Nephron progenitor cell (in vitro differentiated cells): Measurements from ENCODE around the gene PDK4.

Source experiments
- DNase-seq: peaks from one replicate; pipeline ENCODE4 v3.0.0; 2021
- H3K27ac Mint-ChIP-seq: 2 replicates; pipeline ENCODE4 v1.8.0; 2021; ENCODE audit warnings: mild to moderate bottlenecking, moderate library complexity, mixed read lengths
- H3K27me3 Mint-ChIP-seq: 2 replicates; pipeline ENCODE4 v1.8.0; 2021; ENCODE audit warnings: mild to moderate bottlenecking, low read depth, mixed read lengths; ENCODE audit not compliant: poor library complexity
- H3K36me3 Mint-ChIP-seq: 2 replicates; pipeline ENCODE4 v1.8.0; 2021; ENCODE audit warnings: low read depth, mixed read lengths
- H3K4me1 Mint-ChIP-seq: 2 replicates; pipeline ENCODE4 v1.8.0; 2021; ENCODE audit warnings: mixed read lengths
- H3K4me3 Mint-ChIP-seq: 2 replicates; pipeline ENCODE4 v1.8.0; 2021; ENCODE audit warnings: mild to moderate bottlenecking, moderate library complexity, mixed read lengths
- H3K9me3 Mint-ChIP-seq: 2 replicates; pipeline ENCODE4 v1.8.0; 2021; ENCODE audit warnings: mild to moderate bottlenecking, moderate library complexity, mixed read lengths
- CTCF ChIP-seq: fragments of 200-600 bp; sonication (generic); IDR thresholded peaks from 2 replicates; pipeline ENCODE4 v1.5.0; 2021; ENCODE audit warnings: antibody characterized with exemption

The PDK4 gene

GRCh38 chr7:95596198-95597063 lies at the start of gene PDK4:
TSS of gene PDK4 (minus strand) at chr7:95596516. CDS start at chr7:95596293, 223 bp downstream.
- peak within 1 kb of the TSS; percentile 85 for H3K4me3 Mint-ChIP-seq
- DNase-seq, result peak; percentile 70
- H3K27ac Mint-ChIP-seq, result no peak within 1 kb of the TSS
- peaks cover 24% of the 10 kb centered on the region for H3K4me1 Mint-ChIP-seq
- no peaks in the 10 kb centered on the region for H3K36me3 Mint-ChIP-seq
- peaks cover 85% of the 10 kb centered on the region for H3K27me3 Mint-ChIP-seq
- no peaks in the 10 kb centered on the region for H3K9me3 Mint-ChIP-seq
- no peak for TF ChIP-seq CTCF

GRCh38 chr7:95642173-95642572 lies 45.9 kb upstream of the PDK4 start:
- H3K9me3 Mint-ChIP-seq, result no peaks in the 10 kb centered on the region
- H3K4me3 Mint-ChIP-seq, result no peak overlapping the region
- peaks cover 5% of the 10 kb centered on the region for H3K4me1 Mint-ChIP-seq
- TF ChIP-seq CTCF, result no peak
- no peak for DNase-seq
- peaks cover 8% of the 10 kb centered on the region for H3K27me3 Mint-ChIP-seq
- H3K36me3 Mint-ChIP-seq, result no peaks in the 10 kb centered on the region
- no peak overlapping the region for H3K27ac Mint-ChIP-seq

DNA sequence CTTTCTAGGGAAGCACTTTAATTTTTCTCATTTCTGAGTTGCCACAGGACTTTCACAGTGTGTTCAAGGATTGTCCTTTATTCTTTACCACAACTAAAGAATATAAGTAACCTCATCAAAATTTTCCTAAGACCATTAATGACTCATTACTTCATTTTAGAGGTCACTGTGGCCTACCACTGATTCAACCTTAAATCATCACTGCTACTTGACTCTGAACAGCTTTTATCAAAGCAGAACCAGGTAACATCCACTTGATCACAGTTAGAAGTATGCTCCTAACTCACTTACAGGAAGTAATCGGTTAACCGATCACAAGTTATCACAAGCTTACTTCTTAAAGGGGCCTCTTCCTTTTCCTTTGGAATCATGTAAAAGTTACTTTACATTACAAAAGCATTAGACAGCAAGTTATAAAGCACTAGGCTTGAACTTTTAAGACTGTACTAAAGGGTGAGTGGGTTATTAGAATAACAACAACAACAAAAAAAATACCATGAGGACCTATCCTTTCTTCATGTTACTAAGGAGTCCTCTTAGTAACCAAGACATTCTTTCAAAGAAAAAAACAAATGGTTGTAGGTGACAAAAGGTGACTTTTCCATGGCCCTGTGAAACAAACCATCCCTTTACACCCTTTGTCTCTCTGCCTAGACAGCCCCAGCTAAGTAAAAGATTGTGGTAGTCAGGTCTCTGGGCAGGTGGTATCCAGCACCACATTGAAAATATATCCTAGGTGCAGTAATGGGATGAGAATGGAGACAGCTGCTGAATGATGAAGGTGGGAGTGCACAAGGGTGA lies 40.0 kb upstream of the PDK4 start:
- Mint-ChIP-seq H3K36me3 (no peaks in the 10 kb centered on the region), H3K9me3 (no peaks in the 10 kb centered on the region), H3K4me1 (peaks cover 5% of the 10 kb centered on the region), H3K27ac (no peak overlapping the region), H3K4me3 (no peak overlapping the region), H3K27me3 (peaks cover 6% of the 10 kb centered on the region)
- no peak for TF ChIP-seq CTCF
- no peak for DNase-seq

GRCh38 chr7:95632609-95633008 lies 36.3 kb upstream of the PDK4 start:
- H3K4me1 Mint-ChIP-seq, result peaks cover 28% of the 10 kb centered on the region
- no peak for TF ChIP-seq CTCF
- H3K9me3 Mint-ChIP-seq, result no peaks in the 10 kb centered on the region
- DNase-seq, result no peak
- no peaks in the 10 kb centered on the region for H3K36me3 Mint-ChIP-seq
- H3K4me3 Mint-ChIP-seq, result no peak overlapping the region
- no peaks in the 10 kb centered on the region for H3K27me3 Mint-ChIP-seq
- no peak overlapping the region for H3K27ac Mint-ChIP-seq

GRCh38 chr7:95631527-95631926 lies 35.2 kb upstream of the PDK4 start:
- H3K27ac Mint-ChIP-seq, result no peak overlapping the region
- no peaks in the 10 kb centered on the region for H3K27me3 Mint-ChIP-seq
- H3K4me3 Mint-ChIP-seq, result no peak overlapping the region
- peaks cover 27% of the 10 kb centered on the region for H3K4me1 Mint-ChIP-seq
- no peak for TF ChIP-seq CTCF
- H3K9me3 Mint-ChIP-seq, result no peaks in the 10 kb centered on the region
- no peaks in the 10 kb centered on the region for H3K36me3 Mint-ChIP-seq
- DNase-seq, result no peak
